Stimulated activated CD4-positive, alpha-beta T cell treated with anti-CD3 and anti-CD28 coated beads, Interleukin-4, amount 100 ng/mL, for 24 hours (primary cell): ENCODE data around the gene KCNAB2.
A peak's percentile ranks its signal among the peaks of the same experiment; 100 is the strongest.

Experiments
- DNase-seq: peaks from one replicate; pipeline ENCODE4 v3.0.0-alpha.2; 2020

The KCNAB2 gene

DNA sequence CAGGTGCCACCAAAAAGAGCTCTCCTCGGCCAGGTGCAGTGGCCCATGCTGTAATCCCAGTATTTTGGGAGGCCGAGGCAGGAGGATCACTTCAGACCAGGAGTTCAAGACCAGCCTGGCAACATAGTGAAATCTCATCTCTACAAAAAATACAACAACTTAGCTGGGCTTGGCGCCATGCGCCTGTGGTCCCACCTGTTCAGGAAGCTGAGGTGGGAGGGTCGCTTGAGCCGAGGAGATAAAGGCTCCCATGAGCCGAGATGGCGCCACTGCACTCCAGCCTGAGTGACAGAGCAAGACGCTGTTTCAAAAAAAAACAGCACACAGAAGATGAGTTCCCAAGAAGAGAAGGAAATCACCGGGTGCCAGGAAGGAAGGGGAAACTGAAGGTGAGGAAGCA, 67.4 kb downstream of the KCNAB2 start:
- DNase-seq = no peak

DNA sequence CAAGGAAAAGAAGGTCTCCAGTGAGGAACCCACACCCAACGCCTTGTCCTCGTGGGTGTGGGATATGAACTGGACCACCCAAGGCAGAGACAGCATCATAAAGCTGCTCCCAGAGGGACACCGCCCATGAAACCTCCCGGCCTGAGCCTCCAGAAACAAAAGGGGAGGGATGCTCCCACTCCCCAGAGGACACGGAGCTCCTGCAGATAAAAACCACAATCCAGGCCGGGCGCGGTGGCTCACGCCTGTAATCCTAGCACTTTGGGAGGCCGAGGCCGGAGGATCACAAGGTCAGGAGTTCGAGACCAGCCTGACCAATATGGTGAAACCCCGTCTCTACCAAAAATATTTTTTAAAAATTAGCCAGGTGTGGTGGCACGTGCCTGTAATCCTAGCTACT, 68.1 kb downstream of the KCNAB2 start:
- no peak for DNase-seq

- DNase-seq = no peak
Measured at GRCh38 chr1:6116137-6116536, 70.4 kb downstream of the KCNAB2 start.

GRCh38 chr1:6117064-6117463, 71.4 kb downstream of the KCNAB2 start:
- no peak for DNase-seq

DNA sequence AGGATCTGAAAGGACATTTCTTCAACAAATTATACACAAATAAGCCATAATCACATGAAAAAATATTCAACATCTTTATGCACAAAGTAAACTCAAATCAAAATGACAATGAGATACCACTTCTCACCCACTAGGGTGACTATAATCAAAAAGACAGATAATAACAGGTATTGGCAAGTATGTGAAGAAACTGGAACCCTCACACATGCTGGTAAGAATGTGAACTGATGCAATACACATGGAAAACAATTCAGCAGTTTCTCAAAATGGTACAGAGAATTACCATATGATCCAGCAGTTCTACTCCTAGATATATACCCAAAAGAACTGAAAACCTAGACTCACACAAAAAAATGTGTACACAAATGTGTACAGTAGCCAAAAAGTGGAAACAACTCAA, 71.9 kb downstream of the KCNAB2 start:
- DNase-seq = no peak

GRCh38 chr1:6118415-6118814, 72.7 kb downstream of the KCNAB2 start:
- no peak for DNase-seq

DNA sequence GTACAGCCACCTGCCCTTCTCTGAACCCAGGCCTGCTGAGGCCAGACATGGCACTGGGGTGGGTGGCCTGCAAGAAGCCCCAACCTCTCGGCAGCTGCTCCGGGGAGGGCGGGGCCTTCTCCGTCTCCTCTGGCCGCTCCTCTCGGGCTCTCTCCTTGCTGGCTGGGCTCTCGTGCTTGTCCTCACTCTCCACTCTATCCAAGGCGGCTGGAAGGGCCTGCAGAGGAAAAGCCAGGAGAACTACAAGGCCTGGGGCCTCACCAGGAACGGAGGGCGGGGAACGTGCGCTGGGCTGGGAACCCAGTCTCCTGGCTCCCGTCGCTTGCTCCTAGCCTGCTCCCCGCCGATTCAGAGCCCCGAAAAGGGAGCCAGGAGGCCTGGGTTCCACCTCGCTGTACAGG, 75.3 kb downstream of the KCNAB2 start:
- no peak for DNase-seq

GRCh38 chr1:6121651-6122370, 76.1 kb downstream of the KCNAB2 start:
- no peak for DNase-seq

GRCh38 chr1:6123083-6123482, 77.4 kb downstream of the KCNAB2 start:
- no peak for DNase-seq

- DNase-seq = no peak
Measured at GRCh38 chr1:6123816-6124215, 78.1 kb downstream of the KCNAB2 start.

DNA sequence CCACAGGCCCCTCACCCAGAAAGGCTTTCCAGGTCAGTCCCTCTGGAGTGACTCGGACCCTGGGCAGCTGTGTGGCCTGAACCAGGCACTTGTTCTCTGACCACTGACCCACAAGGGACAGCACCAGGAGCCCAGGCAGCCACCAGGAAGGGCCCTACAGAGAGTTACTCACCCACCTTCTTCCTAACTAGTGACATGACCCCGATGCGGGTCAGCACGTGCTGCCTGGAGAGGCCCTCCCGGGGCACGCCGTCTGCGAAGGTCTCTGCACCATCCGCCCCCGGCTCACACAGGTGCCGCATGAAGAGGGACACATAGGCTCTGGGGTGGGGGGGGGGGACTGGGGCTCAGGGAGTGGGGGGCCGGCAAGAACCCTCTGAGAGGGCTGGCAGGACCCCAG, 78.7 kb downstream of the KCNAB2 start:
- DNase-seq = no peak

GRCh38 chr1:6124746-6125365, 79.2 kb downstream of the KCNAB2 start:
- no peak for DNase-seq

- DNase-seq = no peak
Measured at GRCh38 chr1:6125366-6125765, 79.7 kb downstream of the KCNAB2 start.

DNA sequence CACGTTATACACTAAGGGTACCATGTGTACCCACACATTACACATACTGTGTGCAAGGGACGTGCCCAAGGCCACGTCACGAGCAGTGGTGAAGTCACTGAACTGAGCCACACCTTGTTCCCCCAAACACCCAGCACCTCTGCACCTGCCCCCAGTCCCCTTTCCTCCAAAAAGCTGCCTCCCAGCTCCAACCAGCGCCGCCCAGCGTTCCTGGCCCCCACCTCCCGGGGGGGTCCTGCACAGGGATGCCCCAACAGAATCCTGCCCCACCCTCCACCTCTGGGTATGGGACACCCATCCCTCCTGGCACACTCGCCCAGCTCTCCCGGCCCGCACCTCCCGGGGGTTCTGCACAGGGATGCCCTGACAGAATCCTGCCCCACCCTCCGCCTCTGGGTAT, 80.3 kb downstream of the KCNAB2 start:
- no peak for DNase-seq

- no peak for DNase-seq
Measured at GRCh38 chr1:6126521-6127067, 80.9 kb downstream of the KCNAB2 start.

DNA sequence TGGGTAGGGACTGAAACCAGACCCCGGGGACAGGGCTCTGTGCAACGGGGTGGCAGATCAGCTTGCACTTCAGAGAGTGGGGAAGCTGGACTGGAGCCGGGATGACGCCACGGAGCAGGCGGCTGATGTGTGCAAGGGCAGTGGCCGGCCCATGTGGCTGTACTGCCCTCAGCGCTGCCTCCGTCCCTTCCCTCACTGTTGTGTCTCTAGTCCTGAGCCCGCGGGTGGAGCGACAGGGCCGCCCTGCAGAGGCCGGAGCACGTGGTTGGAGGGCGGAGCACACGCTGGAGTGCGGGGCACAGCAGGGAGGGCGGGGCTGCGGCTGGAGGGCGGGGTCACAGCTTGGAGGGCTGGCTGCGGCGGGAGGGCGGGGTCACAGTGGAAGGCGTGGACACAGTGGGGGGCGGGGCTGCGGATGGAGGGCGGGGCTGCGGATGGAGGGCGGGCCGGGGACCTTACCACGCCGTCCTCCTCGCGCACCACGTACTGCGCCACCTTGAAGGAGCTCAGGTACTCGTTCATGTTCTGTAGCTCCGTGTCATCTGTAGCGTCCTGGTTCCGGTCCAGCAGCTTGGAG, 82.0 kb downstream of the KCNAB2 start:
- DNase-seq = peak; percentile 72

DNA sequence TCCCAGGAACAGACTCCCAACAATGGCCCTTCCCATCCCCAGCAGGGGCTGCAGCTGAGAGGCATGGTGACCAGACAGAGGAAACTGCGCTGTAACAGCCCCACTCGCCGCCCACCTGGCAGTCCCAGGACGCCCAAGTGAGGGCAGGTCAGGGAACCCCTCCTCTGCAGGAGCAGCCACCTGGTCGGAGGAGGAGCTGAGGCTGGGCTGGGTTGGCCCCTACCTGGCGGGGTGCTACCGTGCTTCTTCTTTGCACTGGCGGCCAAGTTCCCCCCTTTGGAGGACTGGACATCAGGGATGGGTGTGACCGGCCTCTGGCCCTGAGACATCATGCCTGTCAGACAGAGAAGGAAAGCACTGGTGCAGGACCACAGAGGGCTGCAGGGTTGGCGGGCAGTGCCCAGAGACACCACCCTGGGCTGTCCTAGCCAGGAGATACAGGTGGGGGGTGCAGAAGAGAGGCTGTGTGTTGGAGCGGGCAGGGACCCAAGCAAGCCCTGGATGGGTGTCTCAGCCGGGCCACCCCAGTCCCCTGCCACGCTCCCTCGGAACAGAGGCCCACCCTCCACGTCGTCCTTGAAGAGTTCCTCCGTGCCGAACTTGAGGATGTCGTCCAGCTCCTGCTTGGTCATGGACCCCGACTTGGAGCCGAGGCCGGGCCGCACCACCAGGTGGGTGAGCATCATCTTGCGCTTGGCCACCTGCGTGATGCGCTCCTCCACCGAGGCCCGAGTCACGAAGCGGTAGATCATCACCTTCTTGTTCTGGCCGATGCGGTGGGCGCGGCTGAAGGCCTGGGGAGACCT, 82.8 kb downstream of the KCNAB2 start:
- DNase-seq = no peak

DNA sequence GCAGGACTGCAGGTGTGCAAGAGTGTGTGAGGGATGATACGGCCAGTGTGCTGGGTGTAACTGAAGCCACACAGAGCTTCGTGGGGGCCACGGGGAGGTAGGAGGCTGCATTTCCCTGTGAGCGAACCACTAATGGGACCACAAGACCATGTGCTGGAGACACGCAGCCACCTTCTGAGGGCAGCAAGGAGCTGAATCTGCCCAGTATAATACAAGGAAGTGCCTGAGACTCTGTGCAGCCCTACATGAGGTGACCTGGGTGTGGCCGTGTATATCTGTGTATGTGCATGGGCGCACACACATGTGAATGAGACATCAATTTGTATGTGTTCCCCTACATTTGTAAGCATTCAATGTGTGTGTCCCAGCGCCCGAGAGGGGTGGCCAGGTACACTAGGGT, 83.6 kb downstream of the KCNAB2 start:
- no peak for DNase-seq

DNA sequence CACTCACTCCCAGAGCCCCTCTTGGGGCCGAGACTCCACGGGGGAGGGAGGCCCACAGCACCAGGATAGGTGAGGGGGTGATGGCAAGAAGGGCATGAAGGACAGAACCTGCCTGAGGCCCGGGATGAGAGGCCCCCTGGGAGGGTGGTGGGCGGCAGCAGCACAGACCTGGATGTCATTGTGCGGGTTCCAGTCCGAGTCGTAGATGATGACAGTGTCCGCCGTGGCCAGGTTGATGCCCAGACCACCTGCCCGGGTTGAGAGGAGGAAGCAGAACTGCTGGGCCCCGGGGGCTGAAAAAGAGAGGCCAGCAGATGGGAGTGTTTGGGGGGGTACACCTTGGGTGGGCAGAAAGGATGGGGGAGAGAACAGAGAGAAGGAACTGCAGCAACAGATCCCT, 84.3 kb downstream of the KCNAB2 start:
- no peak for DNase-seq

GRCh38 chr1:6130596-6130995, 84.9 kb downstream of the KCNAB2 start:
- DNase-seq = no peak

GRCh38 chr1:6131561-6131960, 85.9 kb downstream of the KCNAB2 start:
- DNase-seq = no peak

DNA sequence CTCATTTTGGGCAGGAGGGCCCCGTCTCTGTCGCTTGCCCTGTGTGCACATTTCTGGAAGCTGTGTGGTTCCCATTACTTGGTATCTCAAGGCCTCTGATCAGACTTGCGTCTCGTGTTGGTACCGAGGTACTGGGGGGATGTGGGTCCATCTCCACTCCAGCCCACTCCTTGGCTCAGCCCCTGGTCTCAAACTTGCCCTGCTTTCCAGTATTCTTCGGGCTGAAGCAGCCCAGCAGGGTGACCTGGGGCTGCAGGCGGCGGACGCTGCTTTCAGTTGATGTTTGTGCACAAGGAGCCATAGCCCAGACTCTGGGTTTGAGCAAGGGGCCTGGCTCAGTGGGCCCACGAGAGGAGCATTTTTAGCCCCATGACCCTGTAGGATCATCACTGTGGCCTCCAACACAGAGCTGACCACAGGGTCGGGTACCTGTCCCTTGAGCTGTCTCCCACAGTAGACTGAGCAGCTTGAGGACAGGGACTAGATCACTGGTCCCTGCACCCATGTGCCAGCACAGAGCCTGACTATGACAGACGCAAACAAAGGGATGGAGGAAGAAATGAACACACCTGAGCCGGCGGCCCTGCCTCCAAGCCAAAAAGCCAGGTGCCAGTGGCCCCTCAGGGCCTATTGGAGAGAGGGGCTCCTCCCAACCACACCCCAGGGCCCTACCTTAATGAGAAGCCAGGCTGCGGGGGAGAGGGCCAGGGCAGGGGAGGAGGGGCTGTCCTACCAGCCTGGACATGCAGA, 87.6 kb downstream of the KCNAB2 start:
- DNase-seq = no peak

GRCh38 chr1:6134206-6134605, 88.5 kb downstream of the KCNAB2 start:
- DNase-seq = no peak
